ENCODE measurements around the gene MEIS3.
"Not testable (repeated sequence)": the region's sequence is repeated elsewhere in the genome, so short reads cannot be mapped to it uniquely, and the experiment has no call there.

- not testable (repeated sequence) for TF ChIP-seq NFYA (IDR thresholded peaks at IDR 0.05; ENCODE audit: borderline replicate concordance, low read depth, low read length); MAX (IDR thresholded peaks at IDR 0.05; ENCODE audit: low read depth, low read length); CTCF (IDR thresholded peaks at IDR 0.05 in 2 of 3, conservative IDR thresholded peaks at IDR 0.05 in 1 of 3; ENCODE audit: control insufficient read depth in 2 of 3, extremely low read depth in 1 of 3, insufficient read depth in 1 of 3, low read depth in 3 of 3, low read length in 3 of 3); EZH2 (IDR thresholded peaks at IDR 0.05; ENCODE audit: borderline replicate concordance, control insufficient read depth, low read depth, low read length); ETV6 (conservative IDR thresholded peaks at IDR 0.05 in 1 of 2, IDR thresholded peaks at IDR 0.05 in 1 of 2; ENCODE audit: borderline replicate concordance in 1 of 2, low read depth in 1 of 2); SP1 (IDR thresholded peaks at IDR 0.05; ENCODE audit: low read depth, low read length); ESRRA (IDR thresholded peaks at IDR 0.05; ENCODE audit: low read length); CREB1 (IDR thresholded peaks at IDR 0.05; ENCODE audit: low read depth); POLR2A (IDR thresholded peaks at IDR 0.05; ENCODE audit: low read depth, low read length); BCL11A (IDR thresholded peaks at IDR 0.05; ENCODE audit: low read depth, low read length); EED (IDR thresholded peaks at IDR 0.05; ENCODE audit: low read depth); EP300 (IDR thresholded peaks at IDR 0.05; ENCODE audit: borderline replicate concordance in 1 of 2, control insufficient read depth in 1 of 2, low read depth in 2 of 2, low read length in 2 of 2)
Observed at GRCh38 chr19:47386582-47386981, 32.7 kb downstream of the MEIS3 start.
